ENCODE data around the gene UBL3. TPM values are rescaled to one million over a fixed set of nuclear protein-coding genes. Genes with fewer than 3 reads are reported as not detected.

Gene UBL3
- total RNA-seq, 1 donor from 2014 or later: 16.1 TPM

GRCh38 chr13:29761815-29762214 is 88.6 kb downstream of the UBL3 start:
- H3K36me3 ChIP-seq (ENCODE audit: control insufficient read depth, insufficient read depth, low read length): peaks cover 2% of the 10 kb centered on the region
- no peak for DNase-seq (ENCODE audit: low read depth)
- H3K4me3 ChIP-seq (ENCODE audit: low read depth, low read length): no peak overlapping the region
- no peak for TF ChIP-seq CTCF (IDR thresholded peaks at IDR 0.05; ENCODE audit: insufficient read depth, low read length, severe bottlenecking)
- H3K27me3 ChIP-seq (ENCODE audit: control insufficient read depth, insufficient read depth, low read length): no peaks in the 10 kb centered on the region
- FAIRE-seq: peak; percentile 76

GRCh38 chr13:29761160-29761559 is 89.3 kb downstream of the UBL3 start:
- Histone ChIP-seq H3K36me3 (ENCODE audit: control insufficient read depth, insufficient read depth, low read length) (no peaks in the 10 kb centered on the region), H3K4me3 (ENCODE audit: low read depth, low read length) (no peak overlapping the region), H3K27me3 (ENCODE audit: control insufficient read depth, insufficient read depth, low read length) (no peaks in the 10 kb centered on the region)
- TF ChIP-seq CTCF (IDR thresholded peaks at IDR 0.05; ENCODE audit: insufficient read depth, low read length, severe bottlenecking): no peak
- DNase-seq (ENCODE audit: low read depth) (no peak), FAIRE-seq (no peak)

- DNase-seq (ENCODE audit: low read depth) (no peak), FAIRE-seq (no peak)
- no peak for TF ChIP-seq CTCF (IDR thresholded peaks at IDR 0.05; ENCODE audit: insufficient read depth, low read length, severe bottlenecking)
- H3K36me3 ChIP-seq (ENCODE audit: control insufficient read depth, insufficient read depth, low read length): no peaks in the 10 kb centered on the region
- H3K4me3 ChIP-seq (ENCODE audit: low read depth, low read length): no peak overlapping the region
- no peaks in the 10 kb centered on the region for H3K27me3 ChIP-seq (ENCODE audit: control insufficient read depth, insufficient read depth, low read length)
Observed at GRCh38 chr13:29760544-29760943, 89.9 kb downstream of the UBL3 start.

GRCh38 chr13:29758531-29759114 is 91.8 kb downstream of the UBL3 start:
- no peak overlapping the region for H3K4me3 ChIP-seq (ENCODE audit: low read depth, low read length)
- no peaks in the 10 kb centered on the region for H3K36me3 ChIP-seq (ENCODE audit: control insufficient read depth, insufficient read depth, low read length)
- FAIRE-seq (no peak), DNase-seq (ENCODE audit: low read depth) (peak; percentile 17)
- H3K27me3 ChIP-seq (ENCODE audit: control insufficient read depth, insufficient read depth, low read length): no peaks in the 10 kb centered on the region
- no peak for TF ChIP-seq CTCF (IDR thresholded peaks at IDR 0.05; ENCODE audit: insufficient read depth, low read length, severe bottlenecking)

GRCh38 chr13:29756506-29756905 is 93.9 kb downstream of the UBL3 start:
- H3K36me3 ChIP-seq (ENCODE audit: control insufficient read depth, insufficient read depth, low read length): no peaks in the 10 kb centered on the region
- no peak overlapping the region for H3K4me3 ChIP-seq (ENCODE audit: low read depth, low read length)
- peaks cover 2% of the 10 kb centered on the region for H3K27me3 ChIP-seq (ENCODE audit: control insufficient read depth, insufficient read depth, low read length)
- TF ChIP-seq CTCF (IDR thresholded peaks at IDR 0.05; ENCODE audit: insufficient read depth, low read length, severe bottlenecking): no peak
- DNase-seq (ENCODE audit: low read depth) (no peak), FAIRE-seq (no peak)

GRCh38 chr13:29754473-29754806 is 96.0 kb downstream of the UBL3 start:
- DNase-seq (ENCODE audit: low read depth): no peak
- Histone ChIP-seq H3K4me3 (ENCODE audit: low read depth, low read length) (no peak overlapping the region), H3K27me3 (ENCODE audit: control insufficient read depth, insufficient read depth, low read length) (peaks cover 2% of the 10 kb centered on the region), H3K36me3 (ENCODE audit: control insufficient read depth, insufficient read depth, low read length) (no peaks in the 10 kb centered on the region)
- no peak for TF ChIP-seq CTCF (IDR thresholded peaks at IDR 0.05; ENCODE audit: insufficient read depth, low read length, severe bottlenecking)
- no peak for FAIRE-seq
